Bronchial epithelial cell (primary cell): ENCODE data around the gene ZFAND5. TPM values are rescaled to one million over a fixed set of nuclear protein-coding genes. Genes with fewer than 3 reads are reported as not detected.

Experiments
- DNase-seq: peaks from one replicate; pipeline ENCODE4 v3.0.0-alpha.2; 2010; ENCODE audit warnings: low read depth
- FAIRE-seq: peaks from 2 replicates; lab custom pipeline; 2011; peaks lifted over from hg19 to GRCh38; lab: Jason Lieb, UNC
- H3K27me3 ChIP-seq: 2 replicates; pipeline ENCODE4 v1.5.1; 2011; ENCODE audit warnings: low read length; ENCODE audit not compliant: control insufficient read depth, insufficient read depth
- H3K36me3 ChIP-seq: 2 replicates; pipeline ENCODE4 v1.5.1; 2011; ENCODE audit warnings: low read length; ENCODE audit not compliant: control insufficient read depth, insufficient read depth
- H3K4me3 ChIP-seq: 2 replicates; pipeline ENCODE4 v1.5.1; 2011; ENCODE audit warnings: mild to moderate bottlenecking, low read depth, low read length, control low read depth
- CTCF ChIP-seq: IDR thresholded peaks from 2 replicates; pipeline ENCODE4 v1.5.1; 2011; ENCODE audit warnings: mild to moderate bottlenecking, moderate library complexity, low read length, control low read depth, inconsistent platforms; ENCODE audit not compliant: insufficient read depth, severe bottlenecking
- total RNA-seq: library from RNA; depleted of rRNA; stranded (reverse); fragments of >200 nt; gene quantifications from 2 replicates; pipeline ENCODE4 v1.2.1, GENCODE V29; 2014

The ZFAND5 gene
- 36.1 and 60.9 TPM in 2 replicates for total RNA-seq

GRCh38 chr9:72364679-72365524, at the start of gene ZFAND5:
Gene ZFAND5 (minus strand): TSS chr9:72365208. CDS start chr9:72360778, 4,430 bp downstream.
- DNase-seq: peak; percentile 88

DNA sequence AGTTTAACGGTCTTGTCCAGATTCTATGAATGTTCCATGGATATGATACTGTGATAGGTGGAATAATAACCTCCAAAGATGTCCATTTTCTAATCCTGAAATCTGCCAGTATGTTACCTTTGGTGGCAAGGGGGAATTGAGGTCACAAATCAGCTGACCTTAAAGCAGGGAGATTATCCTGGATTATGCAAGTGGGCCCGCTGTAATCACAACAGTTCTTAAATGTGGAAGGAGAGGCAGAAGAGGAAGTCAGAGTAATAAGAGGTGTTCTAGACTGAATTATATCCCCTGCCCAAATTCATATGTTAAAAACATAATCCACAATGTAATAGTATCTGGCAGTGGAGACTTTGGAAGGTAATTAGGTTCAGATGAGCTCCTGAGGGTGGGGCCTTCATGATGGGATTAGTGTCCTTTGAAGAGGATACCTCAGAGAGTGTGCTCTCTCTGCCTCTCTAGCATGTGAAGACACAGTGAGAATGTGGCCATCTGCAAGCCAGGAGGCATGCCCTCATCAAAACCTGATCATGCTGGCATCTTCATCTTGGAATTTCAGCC, 47.6 kb upstream of the ZFAND5 start:
- TF ChIP-seq CTCF: no peak
- Histone ChIP-seq H3K4me3 (no peak overlapping the region), H3K27me3 (no peaks in the 10 kb centered on the region), H3K36me3 (no peaks in the 10 kb centered on the region)
- FAIRE-seq (no peak), DNase-seq (no peak)

More at GRCh38 chr9:72364679-72365524, at the start of gene ZFAND5:
- TF ChIP-seq CTCF: peak; percentile 7
- Histone ChIP-seq H3K36me3 (peaks cover 5% of the 10 kb centered on the region), H3K4me3 (peak within 1 kb of the TSS; percentile 94), H3K27me3 (no peaks in the 10 kb centered on the region)
- no peak for FAIRE-seq

- DNase-seq (no peak), FAIRE-seq (no peak)
- Histone ChIP-seq H3K27me3 (no peaks in the 10 kb centered on the region), H3K4me3 (no peak overlapping the region), H3K36me3 (no peaks in the 10 kb centered on the region)
- TF ChIP-seq CTCF: no peak
These were observed 45.2 kb upstream of the ZFAND5 start for GRCh38 chr9:72410214-72410613.

- FAIRE-seq (no peak), DNase-seq (peak; percentile 38)
- Histone ChIP-seq H3K27me3 (no peaks in the 10 kb centered on the region), H3K4me3 (no peak overlapping the region), H3K36me3 (no peaks in the 10 kb centered on the region)
- TF ChIP-seq CTCF: no peak
These were observed 42.1 kb upstream of the ZFAND5 start for GRCh38 chr9:72407114-72407513.

- H3K4me3 ChIP-seq: no peak overlapping the region
- no peaks in the 10 kb centered on the region for H3K27me3 ChIP-seq
- FAIRE-seq (no peak), DNase-seq (no peak)
- TF ChIP-seq CTCF: no peak
- no peaks in the 10 kb centered on the region for H3K36me3 ChIP-seq
These were observed 37.7 kb upstream of the ZFAND5 start for GRCh38 chr9:72402744-72403143.
